Activated CD4-positive, alpha-beta T cell treated with anti-CD3 and anti-CD28 coated beads, Interleukin-2, amount 50 U/mL, for 48 hours (primary cell): ENCODE measurements around the gene MLLT10.

Source experiments
- DNase-seq, 2 experiments: peaks; one replicate each; pipeline ENCODE4 v3.0.0-alpha.2; 2020

Gene MLLT10

GRCh38 chr10:21655236-21655635 lies 121.2 kb downstream of the MLLT10 start:
- DNase-seq, result no peak

- no peak for DNase-seq
Measured at GRCh38 chr10:21655687-21656086, 121.7 kb downstream of the MLLT10 start.

GRCh38 chr10:21661087-21661486 lies 127.1 kb downstream of the MLLT10 start:
- no peak for DNase-seq

GRCh38 chr10:21661935-21662334 lies 127.9 kb downstream of the MLLT10 start:
- DNase-seq, result no peak

GRCh38 chr10:21662635-21663034 lies 128.6 kb downstream of the MLLT10 start:
- no peak for DNase-seq

- DNase-seq, result no peak
Measured at GRCh38 chr10:21668831-21669230, 134.8 kb downstream of the MLLT10 start.

- DNase-seq, result no peak
Measured at GRCh38 chr10:21670391-21670790, 136.4 kb downstream of the MLLT10 start.

- DNase-seq, result no peak
Measured at GRCh38 chr10:21673668-21674067, 139.6 kb downstream of the MLLT10 start.

- peak; percentile 39 to 49 for DNase-seq
Measured at GRCh38 chr10:21675157-21675796, 141.2 kb downstream of the MLLT10 start.

GRCh38 chr10:21677551-21677950 lies 143.5 kb downstream of the MLLT10 start:
- no peak for DNase-seq

GRCh38 chr10:21681156-21681555 lies 147.1 kb downstream of the MLLT10 start:
- no peak for DNase-seq

GRCh38 chr10:21687266-21688008 lies 153.4 kb downstream of the MLLT10 start:
- no peak for DNase-seq

- no peak for DNase-seq
Measured at GRCh38 chr10:21688009-21688332, 153.9 kb downstream of the MLLT10 start.

GRCh38 chr10:21688870-21689269 lies 154.8 kb downstream of the MLLT10 start:
- DNase-seq, result no peak

- no peak for DNase-seq
Measured at GRCh38 chr10:21689881-21690280, 155.8 kb downstream of the MLLT10 start.

- DNase-seq, result no peak
Measured at GRCh38 chr10:21692916-21693315, 158.9 kb downstream of the MLLT10 start.

GRCh38 chr10:21693418-21693817 lies 159.4 kb downstream of the MLLT10 start:
- DNase-seq, result no peak

GRCh38 chr10:21694631-21695030 lies 160.6 kb downstream of the MLLT10 start:
- no peak for DNase-seq

- no peak for DNase-seq
Measured at GRCh38 chr10:21696302-21696701, 162.3 kb downstream of the MLLT10 start.

- DNase-seq, result no peak
Measured at GRCh38 chr10:21699575-21699974, 165.5 kb downstream of the MLLT10 start.

GRCh38 chr10:21700474-21700873 lies 166.4 kb downstream of the MLLT10 start:
- no peak for DNase-seq

GRCh38 chr10:21702633-21703111 lies 168.6 kb downstream of the MLLT10 start:
- no peak for DNase-seq

- no peak for DNase-seq
Measured at GRCh38 chr10:21705142-21705827, 171.3 kb downstream of the MLLT10 start.

GRCh38 chr10:21705828-21706176 lies 171.8 kb downstream of the MLLT10 start:
- DNase-seq, result no peak
